CD4-positive, alpha-beta T cell treated with Interferon gamma for 1 hour (primary cell): ENCODE data around the gene SCN7A.
"Not testable (repeated sequence)": the region's sequence is repeated elsewhere in the genome, so short reads cannot be mapped to it uniquely, and the experiment has no call there.

Source experiments
- DNase-seq: peaks from one replicate; pipeline ENCODE4 v3.0.0-alpha.2; 2020

Gene SCN7A

GRCh38 chr2:166451468-166451867 is 42.6 kb downstream of the SCN7A start:
- no peak for DNase-seq

GRCh38 chr2:166449439-166449838 is 44.6 kb downstream of the SCN7A start:
- DNase-seq: no peak

- DNase-seq: no peak
Measured at GRCh38 chr2:166448106-166448505, 45.9 kb downstream of the SCN7A start.

- no peak for DNase-seq
Measured at GRCh38 chr2:166444306-166444705, 49.7 kb downstream of the SCN7A start.

- DNase-seq: no peak
Measured at GRCh38 chr2:166440313-166440712, 53.7 kb downstream of the SCN7A start.

- DNase-seq: no peak
Measured at GRCh38 chr2:166439078-166439477, 55.0 kb downstream of the SCN7A start.

- no peak for DNase-seq
Measured at GRCh38 chr2:166436976-166437375, 57.1 kb downstream of the SCN7A start.

- DNase-seq: no peak
Measured at GRCh38 chr2:166436189-166436588, 57.9 kb downstream of the SCN7A start.

- no peak for DNase-seq
Measured at GRCh38 chr2:166434491-166434890, 59.6 kb downstream of the SCN7A start.

GRCh38 chr2:166433457-166433856 is 60.6 kb downstream of the SCN7A start:
- DNase-seq: no peak

- no peak for DNase-seq
Measured at GRCh38 chr2:166432331-166432730, 61.7 kb downstream of the SCN7A start.

- DNase-seq: no peak
Measured at GRCh38 chr2:166424841-166425240, 69.2 kb downstream of the SCN7A start.

- DNase-seq: no peak
Measured at GRCh38 chr2:166419616-166419934, 74.5 kb downstream of the SCN7A start.

- DNase-seq: no peak
Measured at GRCh38 chr2:166418853-166419615, 75.0 kb downstream of the SCN7A start.

GRCh38 chr2:166417669-166418068 is 76.4 kb downstream of the SCN7A start:
- no peak for DNase-seq

GRCh38 chr2:166413255-166413654 is 80.8 kb downstream of the SCN7A start:
- no peak for DNase-seq

- DNase-seq: no peak
Measured at GRCh38 chr2:166411473-166412230, 82.4 kb downstream of the SCN7A start.

- DNase-seq: no peak
Measured at GRCh38 chr2:166410828-166411472, 83.1 kb downstream of the SCN7A start.

GRCh38 chr2:166407746-166408145 is 86.3 kb downstream of the SCN7A start:
- not testable (repeated sequence) for DNase-seq

GRCh38 chr2:166406374-166406773 is 87.7 kb downstream of the SCN7A start:
- DNase-seq: no peak

GRCh38 chr2:166405569-166405926 is 88.5 kb downstream of the SCN7A start:
- DNase-seq: no peak

- DNase-seq: no peak
Measured at GRCh38 chr2:166404831-166405568, 89.0 kb downstream of the SCN7A start.

- no peak for DNase-seq
Measured at GRCh38 chr2:166394245-166394644, 99.8 kb downstream of the SCN7A start.
